Activated CD4-positive, CD25-positive, alpha-beta regulatory T cell treated with anti-CD3 and anti-CD28 coated beads, Interleukin-2, amount 50 U/mL, for 16 hours (primary cell): ENCODE measurements around the gene UMPS.
"Not testable (repeated sequence)": the region's sequence is repeated elsewhere in the genome, so short reads cannot be mapped to it uniquely, and the experiment has no call there.

Experiments used
- DNase-seq: peaks from one replicate; pipeline ENCODE4 v3.0.0-alpha.2; 2020; ENCODE audit warnings: low read depth, low spot score

Gene UMPS

GRCh38 chr3:124779751-124780191 lies 49.5 kb downstream of the UMPS start:
- no peak for DNase-seq

- DNase-seq: no peak
These were observed 50.1 kb downstream of the UMPS start for GRCh38 chr3:124780356-124780755.

- no peak for DNase-seq
These were observed 50.7 kb downstream of the UMPS start for GRCh38 chr3:124780761-124781475.

- DNase-seq: no peak
These were observed 51.5 kb downstream of the UMPS start for GRCh38 chr3:124781476-124782376.

- not testable (repeated sequence) for DNase-seq
These were observed 52.1 kb downstream of the UMPS start for GRCh38 chr3:124782377-124782712.

GRCh38 chr3:124783696-124784095 lies 53.4 kb downstream of the UMPS start:
- DNase-seq: no peak

GRCh38 chr3:124784686-124785382 lies 54.6 kb downstream of the UMPS start:
- DNase-seq: no peak

- DNase-seq: no peak
These were observed 55.7 kb downstream of the UMPS start for GRCh38 chr3:124785973-124786372.

GRCh38 chr3:124786511-124787241 lies 56.4 kb downstream of the UMPS start:
- no peak for DNase-seq

GRCh38 chr3:124787476-124788195 lies 57.4 kb downstream of the UMPS start:
- no peak for DNase-seq

GRCh38 chr3:124788254-124788745 lies 58.0 kb downstream of the UMPS start:
- DNase-seq: no peak

- not testable (repeated sequence) for DNase-seq
These were observed 58.9 kb downstream of the UMPS start for GRCh38 chr3:124789103-124789502.

GRCh38 chr3:124791142-124791541 lies 60.9 kb downstream of the UMPS start:
- DNase-seq: no peak

- DNase-seq: no peak
These were observed 61.4 kb downstream of the UMPS start for GRCh38 chr3:124791639-124792151.

GRCh38 chr3:124792341-124793040 lies 62.2 kb downstream of the UMPS start:
- DNase-seq: no peak

- no peak for DNase-seq
These were observed 62.9 kb downstream of the UMPS start for GRCh38 chr3:124793054-124793739.

GRCh38 chr3:124796477-124796876 lies 66.2 kb downstream of the UMPS start:
- no peak for DNase-seq

- no peak for DNase-seq
These were observed 67.2 kb downstream of the UMPS start for GRCh38 chr3:124797426-124797945.
